GM19238 (cell line): ENCODE measurements around the gene NPIPA8.
"Not testable (repeated sequence)": the region's sequence is repeated elsewhere in the genome, so short reads cannot be mapped to it uniquely, and the experiment has no call there.

Source experiments
- DNase-seq: peaks from one replicate; pipeline ENCODE4 v3.0.0; 2011; ENCODE audit warnings: low spot score; ENCODE audit not compliant: insufficient read length

The NPIPA8 gene

GRCh38 chr16:18336636-18337035 is at the start of gene NPIPA8:
TSS of gene NPIPA8 (minus strand) at chr16:18336736. CDS start at chr16:18332662, 4,074 bp downstream.
- not testable (repeated sequence) for DNase-seq

- DNase-seq = not testable (repeated sequence)
Measured at GRCh38 chr16:18385285-18385684, 48.7 kb upstream of the NPIPA8 start.

GRCh38 chr16:18384869-18385268 is 48.3 kb upstream of the NPIPA8 start:
- DNase-seq = not testable (repeated sequence)

- not testable (repeated sequence) for DNase-seq
Measured at GRCh38 chr16:18384098-18384636, 47.6 kb upstream of the NPIPA8 start.

GRCh38 chr16:18382696-18383095 is 46.2 kb upstream of the NPIPA8 start:
- DNase-seq = not testable (repeated sequence)

- DNase-seq = not testable (repeated sequence)
Measured at GRCh38 chr16:18347742-18348141, 11.2 kb upstream of the NPIPA8 start.

- DNase-seq = not testable (repeated sequence)
Measured at GRCh38 chr16:18346993-18347392, 10.5 kb upstream of the NPIPA8 start.

GRCh38 chr16:18344634-18345033 is 8.1 kb upstream of the NPIPA8 start:
- not testable (repeated sequence) for DNase-seq

- not testable (repeated sequence) for DNase-seq
Measured at GRCh38 chr16:18341986-18342385, 5.5 kb upstream of the NPIPA8 start.

GRCh38 chr16:18341417-18341960 is 5.0 kb upstream of the NPIPA8 start:
- DNase-seq = not testable (repeated sequence)

GRCh38 chr16:18339210-18339609 is 2.7 kb upstream of the NPIPA8 start:
- not testable (repeated sequence) for DNase-seq

- not testable (repeated sequence) for DNase-seq
Measured at GRCh38 chr16:18311811-18312210, 24.7 kb downstream of the NPIPA8 start.

- not testable (repeated sequence) for DNase-seq
Measured at GRCh38 chr16:18309159-18309558, 27.4 kb downstream of the NPIPA8 start.

GRCh38 chr16:18307241-18307640 is 29.3 kb downstream of the NPIPA8 start:
- DNase-seq = not testable (repeated sequence)

GRCh38 chr16:18306066-18306465 is 30.5 kb downstream of the NPIPA8 start:
- not testable (repeated sequence) for DNase-seq

- DNase-seq = not testable (repeated sequence)
Measured at GRCh38 chr16:18303059-18303706, 33.4 kb downstream of the NPIPA8 start.

- DNase-seq = not testable (repeated sequence)
Measured at GRCh38 chr16:18297714-18298113, 38.8 kb downstream of the NPIPA8 start.

GRCh38 chr16:18296931-18297330 is 39.6 kb downstream of the NPIPA8 start:
- DNase-seq = not testable (repeated sequence)

GRCh38 chr16:18294371-18294770 is 42.2 kb downstream of the NPIPA8 start:
- DNase-seq = not testable (repeated sequence)

- DNase-seq = not testable (repeated sequence)
Measured at GRCh38 chr16:18293337-18293956, 43.1 kb downstream of the NPIPA8 start.

- not testable (repeated sequence) for DNase-seq
Measured at GRCh38 chr16:18290959-18291358, 45.6 kb downstream of the NPIPA8 start.

GRCh38 chr16:18286342-18286741 is 50.2 kb downstream of the NPIPA8 start:
- not testable (repeated sequence) for DNase-seq
